NCI-H1105 (cell line): ENCODE data around the gene ETV1.
"Not testable (repeated sequence)": the region's sequence is repeated elsewhere in the genome, so short reads cannot be mapped to it uniquely, and the experiment has no call there.

Experiments used
- DNase-seq: peaks from one replicate; lab custom pipeline; 2025; lab: John Stamatoyannopoulos, UW

The ETV1 gene

DNA sequence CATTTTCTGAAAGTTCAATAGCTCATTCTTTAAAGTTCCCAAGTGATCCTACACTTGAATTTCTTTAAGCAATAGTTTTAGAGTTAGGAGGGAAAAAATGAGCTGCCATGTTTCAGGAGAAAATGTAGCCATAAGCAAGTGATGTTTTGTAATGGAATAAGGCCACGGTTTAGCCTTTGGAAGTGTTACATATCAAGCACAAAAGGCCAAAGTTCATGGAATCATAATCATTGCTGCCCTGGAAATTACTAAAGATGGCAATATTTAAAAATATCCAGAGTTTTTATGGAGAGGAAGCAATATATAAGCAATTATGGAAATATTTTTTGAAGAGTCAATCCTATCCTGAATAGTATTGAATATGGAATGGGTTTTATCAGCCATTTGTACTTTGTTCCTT lies 68.4 kb downstream of the ETV1 start:
- DNase-seq, result no peak

DNA sequence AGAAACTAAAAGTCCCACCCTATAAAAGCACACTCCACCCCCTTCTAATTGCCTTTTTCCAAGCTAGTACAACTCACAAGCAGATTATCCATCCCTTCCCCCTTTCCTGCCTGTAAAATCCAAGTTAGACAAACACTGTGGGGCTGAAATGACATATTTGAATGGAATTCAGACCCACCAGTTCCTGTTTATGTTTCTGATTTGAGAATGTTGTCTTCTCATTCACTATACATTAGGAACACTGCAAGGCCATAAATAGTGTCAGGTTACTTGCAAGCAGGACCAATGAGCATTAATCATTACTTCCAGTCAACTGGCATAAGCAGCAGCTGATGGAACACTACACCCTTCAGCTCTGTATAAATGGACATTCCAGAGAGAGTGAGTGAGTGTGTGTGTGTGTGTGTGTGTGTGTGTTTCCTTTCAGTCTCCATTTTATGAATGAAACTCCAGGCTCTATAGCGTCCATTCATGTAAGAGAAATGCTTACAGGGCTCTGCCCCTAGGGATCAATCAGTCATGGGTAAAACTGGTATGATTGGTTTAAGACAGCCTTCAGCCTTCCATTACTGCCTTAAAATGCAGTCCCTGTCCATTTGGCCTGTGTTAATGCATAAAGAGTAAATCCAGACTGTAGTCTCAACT lies 69.3 kb downstream of the ETV1 start:
- DNase-seq, result peak; percentile 94

DNA sequence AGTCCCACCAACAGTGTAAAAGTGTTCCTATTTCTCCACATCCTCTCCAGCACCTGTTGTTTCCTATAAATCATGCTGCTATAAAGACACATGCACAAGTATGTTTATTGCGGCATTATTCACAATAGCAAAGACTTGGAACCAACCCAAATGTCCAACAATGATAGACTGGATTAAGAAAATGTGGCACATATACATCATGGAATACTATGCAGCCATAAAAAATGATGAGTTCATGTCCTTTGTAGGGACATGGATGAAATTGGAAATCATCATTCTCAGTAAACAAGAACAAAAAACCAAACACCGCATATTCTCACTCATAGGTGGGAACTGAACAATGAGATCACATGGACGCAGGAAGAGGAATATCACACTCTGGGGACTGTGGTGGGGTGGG lies 71.1 kb downstream of the ETV1 start:
- DNase-seq, result not testable (repeated sequence)

DNA sequence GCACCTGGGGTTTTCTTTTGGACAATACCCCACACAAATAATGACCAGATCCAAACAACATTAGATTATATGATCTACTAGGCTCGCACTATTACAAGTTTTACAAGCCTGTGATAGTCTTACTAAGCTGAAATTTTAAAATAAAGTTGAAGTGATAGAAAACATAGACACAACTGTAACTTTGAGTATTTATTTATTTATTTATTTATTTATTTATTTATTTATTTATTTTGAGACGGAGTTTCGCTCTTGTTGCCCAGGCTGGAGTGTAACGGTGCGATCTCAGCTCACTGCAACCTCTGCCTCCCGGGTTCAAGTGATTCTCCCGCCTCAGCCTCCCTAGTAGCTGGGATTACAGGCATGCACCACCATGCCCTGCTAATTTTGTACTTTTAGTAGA lies 72.4 kb downstream of the ETV1 start:
- not testable (repeated sequence) for DNase-seq

DNA sequence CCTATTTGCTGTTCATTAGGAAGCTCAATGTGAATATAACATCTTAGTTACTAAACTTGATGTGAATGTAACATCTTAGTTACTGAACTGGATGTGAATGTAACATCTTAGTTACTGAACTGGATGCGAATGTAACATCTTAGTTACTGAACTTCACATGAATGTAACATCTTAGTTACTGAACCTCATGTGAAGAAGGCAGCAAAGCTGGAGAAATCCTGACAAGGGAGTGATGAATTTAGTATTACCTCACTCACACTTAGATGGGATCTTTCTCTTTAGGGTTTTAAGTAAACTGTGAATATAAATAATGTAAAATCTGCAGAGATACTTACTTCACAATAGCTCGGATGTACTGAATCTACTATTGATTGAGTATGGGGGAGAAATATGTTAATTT lies 73.6 kb downstream of the ETV1 start:
- DNase-seq, result no peak

DNA sequence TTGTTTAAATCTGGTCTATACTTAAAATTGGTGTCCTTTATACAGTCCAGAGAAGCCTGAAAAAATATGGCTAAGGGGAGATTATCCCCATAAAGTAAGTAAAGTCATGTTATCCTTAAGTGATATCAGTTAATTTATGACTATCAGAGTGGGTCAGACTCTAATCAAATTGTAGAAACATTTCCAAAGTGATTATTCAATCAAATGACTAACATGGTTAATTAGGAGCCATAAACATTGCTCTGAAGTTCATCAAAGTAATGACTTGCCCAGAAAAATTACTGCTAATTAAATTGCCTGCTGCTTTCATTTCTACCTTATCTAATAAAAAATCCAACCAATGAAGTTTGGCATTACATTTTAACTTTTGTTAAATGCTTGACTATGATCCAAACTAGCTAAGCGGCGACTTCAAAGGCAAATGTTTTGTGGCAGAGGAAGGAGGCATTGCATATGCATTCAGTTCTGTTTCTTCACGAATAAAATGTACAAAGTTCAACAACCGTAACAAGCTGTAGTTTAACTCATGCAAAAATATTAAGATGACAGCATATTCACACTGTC lies 76.7 kb downstream of the ETV1 start:
- DNase-seq, result no peak

DNA sequence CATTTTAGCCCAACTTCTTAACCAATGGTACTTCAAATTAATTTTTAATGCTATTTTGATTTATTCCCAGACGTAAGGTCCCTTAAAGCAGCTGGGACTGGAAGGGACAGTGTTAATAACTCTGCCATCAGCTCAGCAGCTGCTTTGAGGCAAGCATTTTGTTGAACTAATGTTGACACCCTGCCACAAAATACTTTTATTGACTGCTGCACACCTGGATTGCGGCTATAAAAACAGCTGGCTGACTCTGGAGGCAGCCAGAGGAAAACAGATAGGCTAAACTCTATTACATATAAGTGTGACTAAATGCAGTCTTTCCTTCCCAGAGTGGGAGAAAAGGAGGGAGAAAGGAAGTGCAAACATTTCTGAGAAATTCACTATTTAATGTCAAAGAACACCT lies 77.6 kb downstream of the ETV1 start:
- no peak for DNase-seq

DNA sequence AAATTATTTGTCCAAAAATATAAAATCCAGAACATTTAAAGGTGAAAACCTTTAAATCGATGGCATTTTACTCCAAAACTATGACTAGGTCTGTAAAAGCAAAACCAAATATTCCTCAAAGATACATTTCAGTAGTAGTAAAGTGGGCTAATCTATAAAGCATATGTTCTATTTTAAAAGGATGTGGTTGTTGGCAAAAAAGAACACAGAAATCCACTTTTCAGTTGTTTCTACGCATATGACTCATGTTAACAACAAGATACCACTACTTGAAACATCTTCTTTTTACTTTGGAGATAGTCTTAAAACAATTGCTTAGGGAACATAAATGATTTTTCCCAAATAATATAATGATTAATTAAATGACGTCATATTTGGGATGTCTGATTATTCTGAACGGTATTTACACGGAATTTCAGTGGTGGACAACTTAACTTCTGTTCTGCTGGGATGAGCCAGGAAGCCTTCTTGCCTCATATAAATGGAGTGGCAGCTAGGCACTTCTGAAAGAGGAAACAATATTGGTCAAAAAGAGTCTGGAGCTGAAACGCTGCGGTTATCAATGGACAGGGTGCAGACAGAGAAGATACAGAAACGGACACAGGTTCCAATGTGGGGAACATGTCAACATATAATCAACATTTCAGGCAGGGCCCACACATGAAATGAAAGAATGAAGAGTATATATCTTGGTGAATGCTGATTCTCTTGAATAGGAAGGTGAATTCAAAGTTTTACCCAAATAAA lies 78.5 kb downstream of the ETV1 start:
- no peak for DNase-seq

DNA sequence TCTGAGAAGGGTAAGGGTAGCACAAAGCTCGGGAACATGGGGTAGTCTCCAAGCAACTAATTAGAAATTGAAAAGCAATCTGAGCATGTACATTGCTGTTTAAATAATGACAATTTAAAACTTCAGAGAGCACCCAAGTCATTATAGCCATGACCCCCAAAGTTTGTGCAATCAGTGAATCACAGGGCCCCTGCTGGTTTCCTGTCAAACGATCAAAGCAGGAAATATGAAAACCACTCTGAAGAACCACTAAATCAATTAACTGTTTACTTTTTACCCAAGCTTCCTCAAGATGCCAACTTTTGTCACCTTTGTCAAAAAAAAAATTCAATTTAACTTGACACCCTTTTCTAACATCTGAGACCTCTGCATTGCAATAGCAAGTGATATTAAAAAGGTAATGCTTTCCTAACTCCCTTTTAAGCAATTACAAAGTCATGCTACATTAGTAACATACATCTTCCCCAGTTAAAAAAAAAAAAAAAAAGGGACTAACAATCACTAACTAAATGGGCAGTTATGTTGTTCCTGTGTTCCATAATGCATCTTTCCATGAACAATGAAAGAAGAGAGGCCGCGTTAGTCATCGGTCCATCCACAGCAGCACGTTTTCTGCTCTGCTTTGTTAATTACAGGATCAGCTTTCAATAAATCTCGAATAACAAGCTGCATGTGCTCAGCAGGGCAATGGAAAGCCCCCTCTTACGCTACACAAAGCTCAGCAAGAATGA lies 80.6 kb downstream of the ETV1 start:
- peak; percentile 30 for DNase-seq

DNA sequence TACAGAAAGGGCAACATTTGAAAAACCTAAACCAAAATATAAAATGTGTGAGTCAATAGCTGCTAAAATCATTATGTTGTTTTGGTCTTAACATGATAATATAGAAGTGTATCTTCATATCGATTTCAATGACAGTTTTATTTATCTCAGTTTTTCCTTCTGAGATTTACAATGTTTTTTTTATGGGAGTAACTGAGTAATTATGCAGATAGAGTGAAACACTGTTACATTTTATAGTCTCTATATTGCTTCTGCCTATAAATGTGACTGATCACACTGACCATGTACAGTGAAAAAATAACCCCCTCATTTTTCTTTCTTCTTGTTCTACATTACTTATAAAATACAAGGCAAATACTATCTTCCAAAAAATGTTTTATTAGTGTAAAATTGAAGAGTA lies 81.6 kb downstream of the ETV1 start:
- DNase-seq, result no peak

DNA sequence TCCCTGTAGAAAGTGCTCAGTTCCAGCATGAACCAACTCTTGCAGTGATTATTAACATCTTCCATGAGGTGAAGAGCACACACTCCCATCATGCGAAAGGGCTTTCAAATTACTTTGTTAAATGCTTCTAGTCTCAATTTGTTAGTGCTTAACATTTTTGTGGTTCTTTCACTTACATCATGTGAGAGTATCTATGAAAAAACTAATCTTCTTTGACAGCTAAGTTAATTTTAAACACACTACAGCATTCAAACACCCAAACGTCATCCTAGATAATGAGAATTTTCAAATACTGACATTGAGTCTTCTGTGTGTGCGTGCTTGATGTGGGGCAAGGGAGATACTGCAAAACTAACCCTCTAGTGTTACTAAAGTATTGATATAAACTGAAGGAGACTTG lies 84.8 kb downstream of the ETV1 start:
- no peak for DNase-seq

DNA sequence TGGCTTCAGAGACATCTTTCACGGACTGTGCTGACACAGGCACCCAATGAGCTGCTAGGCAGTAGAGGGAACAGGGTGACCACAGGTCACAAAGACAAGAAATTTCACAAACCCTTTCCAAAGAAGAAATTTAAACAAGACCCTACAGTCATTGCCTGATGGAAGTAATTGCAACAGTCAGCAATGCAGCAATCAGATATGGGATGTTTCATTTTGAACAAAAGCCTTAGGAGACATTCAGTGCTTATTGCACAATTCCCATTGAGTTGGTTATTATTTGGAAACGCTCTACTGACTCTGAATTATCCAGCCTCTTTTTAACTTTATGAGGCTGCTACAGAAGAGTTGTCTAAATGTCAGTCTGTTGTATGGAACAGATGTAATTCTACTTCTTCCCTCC lies 85.5 kb downstream of the ETV1 start:
- DNase-seq, result no peak

DNA sequence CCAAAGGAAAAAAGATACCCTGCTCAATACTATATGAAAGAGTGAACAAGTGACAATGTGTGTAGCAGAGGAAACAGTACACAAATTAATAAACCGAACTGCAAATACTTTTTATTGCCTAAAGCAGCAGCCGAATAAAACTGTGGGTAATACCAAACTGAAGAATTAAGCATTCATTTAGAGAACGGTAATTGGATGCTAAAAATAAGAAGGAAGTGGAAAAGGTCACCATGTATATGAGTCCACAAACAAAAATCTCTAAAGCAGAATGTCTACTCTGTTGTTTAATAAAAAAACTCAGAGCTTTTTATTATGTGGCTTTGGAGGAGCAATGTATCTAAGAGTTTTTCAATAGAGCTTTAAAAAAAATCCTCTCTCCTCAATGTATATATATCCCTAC lies 87.9 kb downstream of the ETV1 start:
- DNase-seq, result no peak

DNA sequence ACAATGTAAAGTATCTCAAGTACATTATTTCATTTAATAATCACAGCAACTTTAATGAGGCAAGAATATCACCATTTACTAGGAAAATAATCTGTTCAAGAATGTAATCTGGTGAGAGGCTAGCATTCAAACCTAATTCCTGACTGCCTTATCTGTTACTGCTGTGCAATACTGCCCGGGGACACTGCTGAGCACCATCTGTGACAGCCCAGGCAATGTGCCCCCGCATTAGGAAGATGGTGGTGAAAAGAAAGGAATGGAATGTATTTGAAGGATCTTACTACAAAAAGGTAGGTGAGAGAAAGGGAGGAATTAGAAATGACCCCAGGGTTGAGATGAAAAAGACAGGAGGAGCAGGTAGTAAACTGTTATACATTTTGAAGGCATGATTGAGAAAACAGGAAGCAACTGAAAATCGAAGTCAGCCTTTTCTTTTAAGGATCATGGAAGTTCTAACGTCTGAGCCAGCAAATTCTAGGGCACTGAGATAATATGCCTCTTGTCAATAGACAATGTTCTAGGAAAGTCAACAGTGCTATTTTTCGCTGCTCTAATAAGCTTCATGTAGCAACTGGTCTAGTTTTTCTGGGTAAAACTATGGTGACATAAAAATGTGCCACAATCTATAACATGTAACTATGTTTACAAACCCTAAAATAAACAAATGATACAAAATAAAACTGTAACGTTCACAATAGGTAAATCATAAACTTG lies 90.4 kb downstream of the ETV1 start:
- DNase-seq, result no peak

DNA sequence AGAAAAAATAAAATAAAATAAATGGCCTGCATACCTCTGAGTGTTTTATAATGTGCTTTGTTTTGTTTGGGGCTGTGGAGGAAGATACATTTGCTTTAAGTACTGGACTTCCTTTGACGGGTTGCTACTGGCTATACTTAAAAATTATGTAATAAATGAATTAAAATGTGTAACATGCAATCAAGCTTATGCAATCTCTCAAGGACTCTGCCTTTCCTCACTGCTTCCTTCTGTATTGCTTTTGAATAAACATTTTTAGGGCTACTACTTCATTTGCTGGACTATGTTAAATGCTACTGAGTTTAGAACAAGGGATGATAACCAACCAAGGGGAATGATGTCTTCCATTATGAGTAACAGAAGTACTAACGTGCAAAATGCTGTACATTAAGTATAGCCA lies 91.6 kb downstream of the ETV1 start:
- DNase-seq, result no peak

DNA sequence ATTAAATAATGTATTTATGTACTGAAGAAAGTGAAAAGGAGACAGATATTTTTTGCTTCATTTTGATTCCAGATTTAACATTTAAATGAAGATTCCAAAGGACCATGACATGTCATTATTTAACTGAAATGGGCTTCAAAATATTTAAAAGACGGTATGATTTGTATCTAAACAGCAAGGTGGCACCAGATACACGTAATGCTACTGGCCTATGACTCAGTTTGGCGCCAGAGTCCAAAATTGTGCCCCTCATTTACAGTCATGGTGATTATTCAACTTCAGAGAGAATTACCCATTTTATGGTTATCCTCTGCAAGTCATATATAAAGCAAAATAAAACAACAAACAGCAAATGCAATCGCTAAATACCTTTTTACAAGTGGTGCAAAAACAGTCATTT lies 94.5 kb downstream of the ETV1 start:
- DNase-seq, result no peak

DNA sequence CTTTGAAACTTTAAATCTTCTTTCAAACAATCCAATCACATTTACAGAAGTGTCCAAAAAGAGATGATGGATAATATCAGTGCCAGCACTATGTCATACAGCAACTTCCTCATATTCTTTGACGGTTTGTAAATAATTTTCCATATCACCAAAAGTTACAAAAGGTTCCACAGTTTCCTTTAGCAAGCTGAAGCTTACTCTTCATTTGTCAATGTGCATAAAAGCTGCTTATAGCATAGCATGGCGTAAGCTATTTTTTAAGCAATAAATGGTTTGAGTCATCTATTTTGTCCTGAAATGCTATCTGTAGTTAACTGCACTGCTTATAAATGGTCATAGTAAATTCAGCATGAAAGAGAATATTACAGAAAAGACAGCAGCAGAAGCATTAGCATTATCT lies 95.1 kb downstream of the ETV1 start:
- no peak for DNase-seq

DNA sequence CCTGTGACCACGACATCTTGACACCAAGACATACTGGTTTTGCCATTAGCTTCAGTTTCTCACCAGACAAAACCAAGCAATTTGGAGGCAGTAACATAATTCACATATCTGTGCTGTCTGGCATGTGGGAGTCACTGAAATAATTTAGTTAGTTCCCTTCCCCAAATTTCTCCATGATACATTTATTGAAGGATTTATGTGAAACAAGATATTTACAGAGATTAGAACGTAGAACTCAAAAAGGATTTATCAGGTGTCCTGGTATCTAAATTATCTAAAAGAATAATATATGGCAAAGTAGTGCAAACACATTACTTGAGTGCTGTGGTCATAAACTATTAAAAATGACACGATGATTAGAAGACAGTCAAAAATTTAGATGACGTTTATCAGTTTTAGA lies 98.7 kb downstream of the ETV1 start:
- DNase-seq, result no peak

DNA sequence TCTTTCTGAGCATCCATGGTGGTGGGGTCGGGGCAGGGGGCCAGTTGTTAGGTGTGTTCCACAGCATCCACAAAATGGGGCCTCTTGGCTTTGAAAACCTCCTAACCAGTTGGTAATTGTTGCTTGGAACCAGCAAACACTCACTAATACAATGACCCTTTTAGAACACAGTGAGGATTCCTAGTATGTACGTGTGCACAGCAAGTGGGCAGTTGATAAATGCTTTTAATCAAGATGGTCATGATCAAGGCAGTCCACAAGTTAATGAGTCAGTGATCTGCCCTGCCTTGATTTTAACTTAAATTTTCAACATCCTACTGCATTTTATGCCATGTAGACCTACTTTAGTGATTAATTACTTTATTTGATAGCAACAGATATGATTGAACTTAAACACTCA lies 103.1 kb downstream of the ETV1 start:
- DNase-seq, result no peak

DNA sequence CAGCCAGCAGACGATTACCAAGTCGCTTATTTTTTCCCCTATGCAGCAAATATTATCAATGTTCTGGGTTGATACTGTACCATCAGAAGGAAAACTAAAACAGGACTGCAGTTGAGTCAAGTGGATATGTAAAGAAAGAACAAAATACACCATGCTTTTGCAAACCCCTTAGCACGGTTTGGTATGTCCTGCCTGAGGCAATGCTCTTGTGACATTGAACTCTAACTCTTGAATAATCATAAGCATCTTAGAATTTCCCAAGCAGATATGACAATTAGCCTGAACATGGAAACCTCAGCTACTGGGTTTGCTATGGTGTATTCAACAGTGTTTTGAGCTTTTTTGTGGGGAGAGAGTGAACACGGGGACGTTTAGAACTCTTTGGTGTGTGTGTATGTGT lies 107.4 kb downstream of the ETV1 start:
- DNase-seq, result no peak

DNA sequence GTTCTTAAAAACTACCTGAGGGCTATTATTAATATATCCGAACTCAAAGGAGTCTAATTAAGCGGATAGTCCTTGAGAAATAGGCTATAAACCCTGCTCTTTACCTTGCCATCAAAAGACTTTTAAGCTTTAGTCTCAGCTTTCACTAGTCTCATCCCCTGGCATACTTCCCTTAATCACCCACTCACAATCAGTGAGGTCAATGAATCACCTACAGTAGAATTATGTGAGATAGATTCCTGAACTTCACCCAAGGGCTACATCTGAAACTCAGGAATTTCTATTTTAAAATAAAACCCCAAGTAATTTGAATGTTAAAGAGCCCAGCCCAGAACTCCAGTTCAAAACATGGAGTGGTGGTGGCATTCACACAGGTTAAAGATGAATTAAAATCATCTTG lies 108.7 kb downstream of the ETV1 start:
- no peak for DNase-seq

DNA sequence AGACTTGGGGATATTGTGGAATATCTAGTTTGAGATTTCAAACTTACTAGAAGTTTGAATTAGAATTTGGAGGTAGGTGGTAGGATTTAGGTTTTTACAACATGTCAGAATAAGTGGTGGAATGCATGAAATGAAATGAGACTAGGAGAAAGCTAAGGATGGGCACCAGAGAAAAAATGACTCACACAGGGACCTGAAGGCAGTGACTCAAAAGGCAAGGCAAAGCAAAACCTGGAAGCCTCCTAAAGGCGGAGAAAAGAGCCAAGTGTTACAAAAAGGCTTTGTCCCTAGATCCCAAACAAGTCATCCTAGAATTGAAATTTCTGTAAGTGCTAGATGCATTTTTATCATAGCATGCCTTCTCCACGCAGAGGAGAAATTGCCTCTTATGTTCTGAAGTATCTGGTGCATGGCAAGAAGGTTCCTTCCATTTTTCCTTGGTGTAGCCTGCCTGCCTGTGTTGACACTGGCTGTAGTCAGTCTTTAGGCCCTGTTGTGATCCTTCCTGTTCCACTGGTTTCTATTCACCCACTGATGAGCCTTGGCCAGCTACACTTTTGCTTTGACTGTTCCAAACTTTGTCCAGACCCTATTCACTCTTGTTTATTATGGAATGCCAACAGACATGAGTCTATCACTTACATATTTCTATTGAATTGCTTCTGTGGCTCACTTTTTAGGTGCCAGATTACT lies 109.3 kb downstream of the ETV1 start:
- DNase-seq, result no peak
